ENCODE data around the gene INKA1. TPM values are rescaled to one million over a fixed set of nuclear protein-coding genes. Genes with fewer than 3 reads are reported as not detected.
A peak's percentile ranks its signal among the peaks of the same experiment; 100 is the strongest.

INKA1 gene
- total RNA-seq, 1 donor from 2014 or later = 1.4 TPM

DNA sequence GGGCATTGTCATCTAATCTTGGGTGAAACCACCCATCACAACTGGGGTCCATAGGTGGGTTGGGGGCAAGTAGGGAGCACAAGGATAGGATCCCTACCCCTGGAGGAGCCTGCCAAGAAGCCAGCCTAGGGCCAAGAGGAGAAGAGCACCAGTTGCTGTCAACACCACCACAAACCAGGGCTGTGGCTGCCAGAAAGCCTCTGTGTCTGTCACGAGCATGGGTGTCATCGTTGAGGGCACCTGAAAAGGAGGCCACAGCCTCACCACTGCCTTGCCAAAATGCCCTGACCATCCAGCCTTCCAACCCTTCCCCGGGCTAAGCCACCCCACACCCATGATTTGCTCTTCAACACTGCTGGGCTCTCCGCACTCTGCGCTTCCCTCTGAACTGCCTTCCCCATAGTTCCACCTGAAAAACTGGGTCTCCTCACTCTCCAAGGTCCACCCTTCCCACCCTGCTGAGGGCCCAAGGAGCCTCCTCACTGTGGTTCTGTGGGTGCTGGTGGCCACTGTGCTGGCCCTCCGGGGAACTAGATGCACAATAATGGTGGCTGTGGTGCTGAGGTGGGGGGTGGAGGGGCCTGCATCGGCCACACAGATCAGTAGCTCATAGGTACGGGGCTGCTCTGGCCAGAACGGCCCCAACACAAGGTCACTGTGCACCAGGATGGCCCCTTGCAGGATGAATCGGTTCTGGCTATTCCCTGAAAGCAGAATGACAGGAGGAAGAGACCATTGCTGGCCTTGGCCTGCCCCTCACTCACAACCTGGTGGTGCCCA is 10.5 kb upstream of the INKA1 start:
- Mint-ChIP-seq H3K27me3 (peaks cover 9% of the 10 kb centered on the region), H3K27ac (no peak overlapping the region), H3K4me1 (peaks cover 9% of the 10 kb centered on the region), H3K4me3 (no peak overlapping the region), H3K36me3 (ENCODE audit: low read depth) (no peaks in the 10 kb centered on the region), H3K9me3 (no peaks in the 10 kb centered on the region)
- intact Hi-C loops (cut with micrococcal nuclease) = no loop called here
- no peak for DNase-seq

DNA sequence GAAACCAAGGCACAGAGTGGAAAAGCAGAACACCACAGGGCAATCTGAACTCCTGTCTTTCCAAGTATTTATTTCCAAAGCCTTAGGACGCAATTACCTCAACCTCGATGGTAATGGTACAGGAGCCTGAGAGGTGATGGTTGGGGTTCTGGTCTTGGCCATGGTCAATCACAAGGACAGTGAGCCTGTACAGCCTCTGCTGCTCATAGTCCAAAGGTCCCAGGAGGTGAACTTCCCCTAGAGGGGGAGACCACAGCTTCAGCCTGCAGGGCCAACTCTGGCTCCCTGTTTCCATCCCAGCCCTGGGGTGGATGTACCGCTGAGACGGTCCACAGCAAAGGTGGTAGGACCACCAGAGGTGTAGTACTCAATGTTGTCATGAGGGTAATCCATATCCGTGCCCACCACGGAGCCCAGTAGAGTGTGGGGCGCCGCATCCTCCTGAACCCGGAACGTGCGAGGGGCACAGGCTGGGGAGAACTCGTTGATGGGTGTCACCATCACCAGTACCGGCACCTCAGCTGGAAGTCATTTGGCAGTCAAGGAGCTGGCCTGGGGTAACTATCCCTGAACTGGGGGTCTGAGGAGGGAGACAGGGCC is 9.5 kb upstream of the INKA1 start:
- Mint-ChIP-seq H3K36me3 (ENCODE audit: low read depth) (no peaks in the 10 kb centered on the region), H3K27ac (no peak overlapping the region), H3K9me3 (no peaks in the 10 kb centered on the region), H3K27me3 (peaks cover 7% of the 10 kb centered on the region), H3K4me3 (no peak overlapping the region), H3K4me1 (peaks cover 7% of the 10 kb centered on the region)
- intact Hi-C loops (cut with micrococcal nuclease) = no loop called here
- no peak for DNase-seq

DNA sequence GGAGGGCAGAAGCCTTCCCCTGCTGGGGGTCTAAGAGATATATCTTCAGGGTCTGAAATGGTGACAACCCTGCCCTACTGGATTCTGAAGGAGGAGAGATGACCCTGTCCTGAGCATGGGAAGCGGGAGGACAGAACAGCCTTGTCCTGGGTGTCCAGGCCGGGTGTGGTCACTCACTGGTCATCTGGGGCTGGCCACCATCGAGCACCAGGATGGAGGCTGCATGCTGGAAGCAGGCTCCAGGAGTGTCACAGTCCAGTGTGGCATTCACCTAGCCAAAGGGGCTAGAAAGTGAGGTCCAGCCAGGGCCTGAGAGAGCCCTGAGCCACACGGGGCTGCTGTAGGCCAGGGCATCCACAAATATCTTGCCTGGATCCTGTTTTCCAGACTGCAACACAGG is 8.6 kb upstream of the INKA1 start:
- Mint-ChIP-seq H3K4me3 (no peak overlapping the region), H3K9me3 (no peaks in the 10 kb centered on the region), H3K4me1 (peaks cover 7% of the 10 kb centered on the region), H3K27me3 (peaks cover 9% of the 10 kb centered on the region), H3K36me3 (ENCODE audit: low read depth) (no peaks in the 10 kb centered on the region), H3K27ac (no peak overlapping the region)
- no peak for DNase-seq
- intact Hi-C loops (cut with micrococcal nuclease) = no loop called here

DNA sequence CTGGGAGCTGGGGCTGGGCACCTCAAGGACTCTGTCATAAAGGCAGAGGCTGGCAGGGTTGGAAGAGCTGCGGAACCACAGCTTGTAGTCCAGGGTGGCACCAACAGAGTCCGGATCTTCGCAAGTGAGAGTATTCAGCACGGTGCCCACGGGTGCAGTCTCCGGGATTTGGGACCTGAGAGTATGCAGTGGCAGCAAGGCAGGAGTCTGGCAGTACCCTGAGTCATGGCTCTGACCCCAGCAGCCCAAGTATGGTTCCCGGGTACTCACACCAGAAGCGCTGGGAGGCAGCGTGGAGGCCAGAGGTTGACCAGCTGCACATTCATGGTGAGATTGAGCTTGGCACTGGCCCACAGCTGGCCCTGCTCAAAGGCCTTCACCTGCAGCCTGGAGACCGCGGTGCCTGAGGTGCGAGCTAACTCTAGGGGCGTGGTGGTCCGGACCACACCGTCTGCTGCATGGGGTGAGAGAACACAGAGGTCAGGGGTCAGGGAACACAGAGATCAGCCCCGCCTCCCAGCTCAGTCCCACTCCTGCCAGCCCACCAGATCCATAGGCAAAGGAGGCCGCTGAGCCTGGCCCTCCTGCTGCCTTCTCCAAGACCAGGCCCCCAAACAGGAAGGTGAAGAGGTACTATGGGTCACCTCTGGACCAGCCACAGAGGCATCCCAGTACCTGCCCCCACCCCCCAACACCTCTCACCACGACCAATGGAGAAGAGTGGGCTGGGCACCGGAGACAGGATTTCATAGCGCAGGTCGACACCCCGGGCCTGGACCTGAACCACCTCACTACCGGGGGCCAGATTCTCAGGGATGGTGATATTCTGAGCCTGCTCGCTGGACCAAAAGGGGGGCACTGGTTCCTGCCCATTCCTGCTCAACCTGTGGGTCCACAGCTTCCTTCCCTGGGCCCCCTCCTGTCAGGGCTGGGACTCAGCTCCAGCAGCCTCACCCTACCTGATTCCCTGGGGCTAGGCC is 7.8 kb upstream of the INKA1 start:
- intact Hi-C loops (cut with micrococcal nuclease) = no loop called here
- peaks cover 2% of the 10 kb centered on the region for H3K4me1 Mint-ChIP-seq
- H3K27me3 Mint-ChIP-seq = peaks cover 9% of the 10 kb centered on the region
- DNase-seq = no peak
- no peak overlapping the region for H3K4me3 Mint-ChIP-seq
- H3K9me3 Mint-ChIP-seq = no peaks in the 10 kb centered on the region
- no peak overlapping the region for H3K27ac Mint-ChIP-seq
- H3K36me3 Mint-ChIP-seq (ENCODE audit: low read depth) = no peaks in the 10 kb centered on the region

DNA sequence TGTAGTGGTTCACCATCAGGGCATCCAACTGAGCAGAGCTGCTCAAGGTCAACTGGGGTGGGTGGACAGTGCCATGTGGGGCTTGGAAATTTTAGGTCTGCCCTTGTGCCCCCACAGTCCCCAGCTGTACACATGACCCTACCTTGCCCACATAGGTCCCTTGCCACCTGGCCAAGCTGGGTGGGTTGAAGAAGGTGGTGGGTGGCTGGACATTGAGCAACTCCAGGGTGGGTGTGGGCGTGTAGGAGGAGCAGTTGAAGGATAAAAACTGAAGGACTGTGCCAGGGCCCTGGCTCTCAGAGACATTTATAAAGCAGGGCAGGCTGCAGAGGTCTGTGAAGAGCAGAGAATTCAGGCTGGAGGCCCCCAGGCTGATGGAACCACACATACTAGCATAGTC is 4.0 kb upstream of the INKA1 start:
- no peaks in the 10 kb centered on the region for H3K36me3 Mint-ChIP-seq (ENCODE audit: low read depth)
- H3K9me3 Mint-ChIP-seq = no peaks in the 10 kb centered on the region
- no peak overlapping the region for H3K4me3 Mint-ChIP-seq
- peaks cover 12% of the 10 kb centered on the region for H3K4me1 Mint-ChIP-seq
- intact Hi-C loops (cut with micrococcal nuclease) = no loop called here
- peaks cover 22% of the 10 kb centered on the region for H3K27me3 Mint-ChIP-seq
- no peak overlapping the region for H3K27ac Mint-ChIP-seq
- no peak for DNase-seq

DNA sequence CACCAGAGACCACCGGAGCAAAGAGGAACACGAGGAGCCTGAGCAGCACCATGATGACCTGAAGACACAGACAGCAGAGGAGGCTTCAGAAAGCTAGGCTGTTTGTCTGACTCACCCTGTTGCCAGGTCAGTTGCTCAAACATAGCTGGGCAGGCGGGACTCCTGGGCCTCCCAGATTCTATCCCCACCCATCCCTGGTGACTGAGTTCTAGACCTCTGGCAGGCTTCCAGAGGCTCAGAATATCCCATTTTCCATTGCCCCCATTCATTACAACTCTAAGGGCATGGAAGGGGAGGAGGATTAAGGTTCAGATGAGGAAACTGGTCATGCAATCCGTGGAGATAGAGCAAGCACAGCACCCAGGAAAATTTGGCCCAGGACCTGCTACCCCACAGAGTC is 3.3 kb upstream of the INKA1 start, which contains the start of gene CDHR4:
CDHR4 (minus strand) TSS at position 113 of the 400 bp plus-strand sequence; CDS start at position 52, 61 bp downstream.
- H3K27ac Mint-ChIP-seq = no peak within 1 kb of the TSS
- no peaks in the 10 kb centered on the region for H3K36me3 Mint-ChIP-seq (ENCODE audit: low read depth)
- H3K4me1 Mint-ChIP-seq = peaks cover 14% of the 10 kb centered on the region
- no peak within 1 kb of the TSS for H3K4me3 Mint-ChIP-seq
- intact Hi-C loops (cut with micrococcal nuclease) = loop anchor here (5.0 kb wide), 2 partner anchors 58 to 288 kb away; partner anchors contain the start of genes RBM5 and TRAIP
- H3K27me3 Mint-ChIP-seq = peaks cover 24% of the 10 kb centered on the region
- no peak for DNase-seq
- no peaks in the 10 kb centered on the region for H3K9me3 Mint-ChIP-seq

DNA sequence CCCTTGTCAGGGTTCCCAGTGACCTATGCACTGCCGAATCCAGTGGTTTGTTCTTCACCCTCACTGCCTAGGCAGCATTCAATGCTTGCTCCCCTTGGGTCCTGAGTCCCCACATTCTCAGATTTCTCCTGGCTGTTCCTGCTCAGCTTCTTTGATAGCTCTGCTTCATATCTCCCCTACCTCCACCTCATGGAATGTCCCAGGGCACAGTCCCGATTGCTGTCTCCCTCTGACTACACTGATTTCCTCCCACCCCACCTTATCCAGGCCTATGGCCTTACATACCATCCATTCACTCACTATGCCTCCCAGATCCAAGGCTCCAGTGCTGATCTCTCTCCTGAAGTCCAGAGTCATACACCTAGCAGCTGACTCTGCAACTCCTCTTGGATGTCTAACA is 1.9 kb upstream of the INKA1 start:
- no peak overlapping the region for H3K4me3 Mint-ChIP-seq
- intact Hi-C loops (cut with micrococcal nuclease) = loop anchor here (5.0 kb wide), 2 partner anchors 56 to 286 kb away; partner anchors contain the start of genes RBM5 and TRAIP

DNA sequence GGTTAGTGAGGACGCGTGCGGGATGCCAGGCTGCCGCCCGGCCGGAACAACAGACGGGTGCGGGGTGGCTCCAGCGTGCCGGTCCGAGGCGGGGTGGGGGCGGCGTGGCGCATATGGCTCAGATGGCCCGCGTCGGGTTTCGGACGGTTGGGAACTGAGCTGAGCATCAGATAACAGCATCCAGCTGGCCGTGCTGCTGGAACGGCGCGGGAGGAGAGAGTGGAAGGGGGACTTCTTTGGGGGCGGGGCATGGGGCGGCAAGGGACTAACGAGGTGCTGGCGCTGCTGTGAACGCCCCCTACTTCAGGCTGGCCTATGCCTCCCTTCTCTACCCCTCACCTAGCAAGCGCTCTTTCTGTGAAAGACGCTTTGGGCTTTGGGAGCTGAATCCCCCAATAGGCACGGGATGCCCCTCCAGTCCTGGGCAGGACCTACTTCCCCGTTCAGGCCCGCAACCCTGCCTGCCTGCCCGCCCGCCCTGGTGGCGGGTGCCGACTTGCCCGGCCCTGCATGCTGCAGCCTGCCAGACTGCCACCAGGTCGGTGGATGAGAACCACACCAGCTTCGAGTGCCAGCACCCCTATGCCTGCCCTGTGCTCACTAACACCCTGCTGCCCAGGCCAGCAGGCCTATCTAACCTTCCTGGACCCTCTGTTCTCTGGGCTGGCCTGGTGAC is 542 bp downstream of the INKA1 start:
- H3K4me1 Mint-ChIP-seq = peaks cover 40% of the 10 kb centered on the region
- DNase-seq = no peak
- H3K36me3 Mint-ChIP-seq (ENCODE audit: low read depth) = peaks cover 5% of the 10 kb centered on the region

More for the DNA sequence above, 1.9 kb upstream of the INKA1 start:
- H3K4me1 Mint-ChIP-seq = peaks cover 19% of the 10 kb centered on the region
- H3K27ac Mint-ChIP-seq = no peak overlapping the region
- peaks cover 2% of the 10 kb centered on the region for H3K36me3 Mint-ChIP-seq (ENCODE audit: low read depth)
- H3K27me3 Mint-ChIP-seq = peaks cover 20% of the 10 kb centered on the region
- H3K9me3 Mint-ChIP-seq = no peaks in the 10 kb centered on the region
- DNase-seq = no peak

DNA sequence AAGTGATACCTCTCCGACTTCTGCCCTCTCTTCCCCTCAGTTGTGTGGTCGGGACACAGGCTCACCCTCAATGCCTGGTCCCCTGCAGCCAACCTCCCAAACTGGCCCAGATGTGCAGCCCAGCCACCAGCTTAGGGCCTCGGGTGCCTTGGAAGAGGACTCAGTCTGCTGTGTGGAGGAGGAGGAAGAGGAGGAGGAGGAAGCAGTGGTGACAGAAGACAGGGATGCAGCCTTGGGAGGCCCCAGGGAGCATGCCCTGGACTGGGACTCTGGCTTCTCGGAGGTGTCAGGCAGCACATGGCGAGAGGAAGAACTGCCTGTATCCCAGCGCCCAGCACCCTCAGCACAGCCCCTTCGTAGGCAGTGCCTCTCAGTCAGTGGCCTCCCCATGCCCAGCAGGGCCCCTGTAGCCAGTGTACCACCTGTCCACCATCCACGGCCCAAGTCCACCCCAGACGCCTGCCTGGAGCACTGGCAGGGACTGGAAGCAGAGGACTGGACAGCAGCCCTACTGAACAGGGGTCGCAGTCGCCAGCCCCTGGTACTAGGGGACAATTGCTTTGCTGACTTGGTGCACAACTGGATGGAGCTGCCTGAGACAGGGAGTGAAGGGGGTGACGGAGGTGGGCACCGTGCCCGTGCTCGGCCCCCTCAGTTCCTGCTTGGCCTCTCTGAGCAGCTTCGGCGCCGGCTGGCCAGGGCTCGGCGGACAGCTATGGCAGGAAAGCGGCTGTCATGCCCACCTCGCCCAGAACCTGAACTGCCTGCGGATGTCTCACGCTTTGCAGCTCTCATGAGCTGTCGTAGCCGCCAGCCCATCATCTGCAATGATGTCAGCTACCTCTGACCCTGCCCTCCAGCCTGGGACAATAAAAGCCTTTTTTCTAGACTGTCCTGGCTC is 1.3 kb downstream of the INKA1 start:
- H3K36me3 Mint-ChIP-seq (ENCODE audit: low read depth) = peaks cover 5% of the 10 kb centered on the region
- peak overlapping the region; percentile 80 for H3K4me3 Mint-ChIP-seq
- H3K27ac Mint-ChIP-seq = peak overlapping the region; percentile 26
- H3K27me3 Mint-ChIP-seq = peaks cover 18% of the 10 kb centered on the region
- intact Hi-C loops (cut with micrococcal nuclease) = loop anchor here (5.0 kb wide), 2 partner anchors 53 to 283 kb away; partner anchors contain the start of genes RBM5 and TRAIP
- H3K9me3 Mint-ChIP-seq = no peaks in the 10 kb centered on the region
- peaks cover 40% of the 10 kb centered on the region for H3K4me1 Mint-ChIP-seq
- DNase-seq = no peak

More for the DNA sequence above, 542 bp downstream of the INKA1 start:
- H3K27ac Mint-ChIP-seq = peak overlapping the region; percentile 26
- H3K27me3 Mint-ChIP-seq = peaks cover 20% of the 10 kb centered on the region
- no peaks in the 10 kb centered on the region for H3K9me3 Mint-ChIP-seq
- peak overlapping the region; percentile 80 for H3K4me3 Mint-ChIP-seq
- intact Hi-C loops (cut with micrococcal nuclease) = loop anchor here (5.0 kb wide), 2 partner anchors 54 to 284 kb away; partner anchors contain the start of genes RBM5 and TRAIP

DNA sequence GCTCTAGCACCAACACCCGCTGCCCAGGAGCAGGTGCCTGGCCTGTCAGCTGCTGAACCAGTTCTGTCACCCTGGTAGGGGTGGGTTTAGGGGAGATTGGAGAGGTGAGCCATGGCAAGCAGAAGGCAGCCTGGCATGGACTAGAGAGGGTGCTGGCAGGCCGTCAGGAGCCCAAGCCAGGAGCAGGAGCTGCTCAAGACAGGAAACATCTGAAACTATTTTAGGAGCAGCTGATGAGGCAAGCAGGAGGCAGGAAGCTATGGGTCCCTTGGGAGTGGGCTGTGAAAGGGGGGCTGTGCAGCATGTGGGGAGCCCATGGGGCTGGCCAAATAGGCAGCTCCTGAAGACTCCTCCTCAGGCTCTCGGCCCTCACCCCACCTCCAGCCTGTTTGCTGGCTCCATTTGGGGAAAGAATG is 2.3 kb downstream of the INKA1 start:
- Mint-ChIP-seq H3K27ac (peak overlapping the region; percentile 45), H3K9me3 (no peaks in the 10 kb centered on the region), H3K36me3 (ENCODE audit: low read depth) (peaks cover 13% of the 10 kb centered on the region), H3K27me3 (peaks cover 18% of the 10 kb centered on the region), H3K4me3 (no peak overlapping the region), H3K4me1 (peaks cover 40% of the 10 kb centered on the region)
- intact Hi-C loops (cut with micrococcal nuclease) = no loop called here
- no peak for DNase-seq

DNA sequence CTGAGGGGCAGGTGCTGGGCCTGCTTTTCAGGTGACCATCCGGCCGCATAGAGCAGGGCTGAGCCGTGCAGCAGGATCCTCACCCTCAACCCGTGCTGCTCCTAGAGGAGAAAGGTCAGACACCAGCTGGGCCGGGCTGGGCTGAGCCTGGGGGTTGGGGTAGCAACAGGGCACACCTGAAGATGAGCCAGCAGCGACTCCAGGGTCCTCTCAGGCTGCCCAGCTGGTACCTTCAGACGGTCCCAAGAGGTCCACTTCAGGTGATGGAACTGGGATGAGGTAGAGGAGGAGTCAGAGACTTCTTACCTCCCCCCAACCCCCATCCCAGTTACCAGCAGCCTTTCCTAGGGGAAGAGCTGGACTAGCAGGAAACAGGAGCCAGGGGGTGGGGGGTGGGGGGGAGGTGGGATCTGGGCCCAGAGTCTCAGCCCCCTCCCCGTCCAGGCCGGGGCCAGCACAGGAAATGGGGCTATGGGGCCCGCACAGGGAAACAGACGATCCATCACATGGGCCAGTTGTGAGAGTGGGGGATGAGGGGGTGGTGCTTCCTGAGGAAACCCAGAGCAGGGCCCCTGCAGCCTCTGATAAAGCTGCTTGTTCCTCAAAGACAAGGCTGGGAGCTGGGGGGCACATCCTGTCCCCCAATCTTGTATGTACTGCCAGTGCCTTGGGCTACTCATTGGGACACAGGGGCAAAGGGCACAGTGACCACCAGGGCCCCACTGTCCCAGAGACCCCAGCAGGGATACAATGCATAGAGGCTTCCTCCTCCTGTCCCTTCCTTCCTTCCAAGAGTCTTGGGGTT is 3.0 kb downstream of the INKA1 start:
- DNase-seq = no peak
- peaks cover 15% of the 10 kb centered on the region for H3K36me3 Mint-ChIP-seq (ENCODE audit: low read depth)
- H3K27me3 Mint-ChIP-seq = peaks cover 16% of the 10 kb centered on the region
- peaks cover 44% of the 10 kb centered on the region for H3K4me1 Mint-ChIP-seq
- H3K4me3 Mint-ChIP-seq = peak overlapping the region; percentile 7
- H3K9me3 Mint-ChIP-seq = no peaks in the 10 kb centered on the region
- intact Hi-C loops (cut with micrococcal nuclease) = no loop called here
- H3K27ac Mint-ChIP-seq = peak overlapping the region; percentile 37

DNA sequence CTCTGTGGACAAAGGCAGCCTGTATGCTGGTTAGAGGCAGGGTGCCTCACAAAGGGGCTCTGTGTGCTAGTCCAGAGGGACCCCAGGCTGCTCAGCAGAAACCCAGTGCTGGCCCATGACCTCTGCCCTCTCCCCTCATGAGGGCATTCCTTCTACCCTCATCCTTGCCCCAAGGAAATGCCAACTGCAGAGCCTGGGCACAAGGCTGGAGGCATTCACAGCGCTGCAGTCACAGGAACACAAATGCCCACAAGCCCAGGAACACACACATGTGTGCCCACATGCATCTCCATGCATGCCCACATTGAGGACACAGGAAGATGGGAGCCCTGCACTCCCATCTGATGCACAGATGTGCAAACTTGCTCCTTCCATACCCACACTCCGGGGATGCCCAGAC is 3.8 kb downstream of the INKA1 start:
- H3K36me3 Mint-ChIP-seq (ENCODE audit: low read depth) = peaks cover 21% of the 10 kb centered on the region
- peaks cover 8% of the 10 kb centered on the region for H3K27me3 Mint-ChIP-seq
- no peaks in the 10 kb centered on the region for H3K9me3 Mint-ChIP-seq
- H3K4me1 Mint-ChIP-seq = peaks cover 45% of the 10 kb centered on the region
- no peak for DNase-seq
- intact Hi-C loops (cut with micrococcal nuclease) = no loop called here
- no peak overlapping the region for H3K27ac Mint-ChIP-seq
- H3K4me3 Mint-ChIP-seq = peak overlapping the region; percentile 7

Measured in activated CD4-positive, alpha-beta T cell treated with anti-CD3 and anti-CD28 coated beads, Interleukin-2, amount 10 ng/mL, durations not matched to agents 24 days and 14 days (primary cell).